Transverse colon (tissue), 4 donors: ENCODE measurements around the gene OR7G2.

Experiments used
- POLR2AphosphoS5 ChIP-seq, 3 donors: sonication (generic); formaldehyde crosslinking; IDR thresholded peaks; one replicate each; pipeline ENCODE4 v1.6.1; 2016; ENCODE audit warnings: antibody characterized with exemption in 3 of 3
- TF ChIP-seq, protein P1 (sequence below), 5 experiments: fragments of 200-600 bp in 3 of 5; fragments of 450-650 bp in 2 of 5; sonication (generic) in 3 of 5; IDR thresholded peaks; 1 replicate in 2 of 5; 2 replicates in 3 of 5; pipeline ENCODE4 v1.5.1; 2016 to 2017; ENCODE audit warnings: antibody characterized with exemption in 5 of 5, inconsistent platforms in 3 of 5, mild to moderate bottlenecking in 2 of 5, moderate library complexity in 1 of 5

DNA sequence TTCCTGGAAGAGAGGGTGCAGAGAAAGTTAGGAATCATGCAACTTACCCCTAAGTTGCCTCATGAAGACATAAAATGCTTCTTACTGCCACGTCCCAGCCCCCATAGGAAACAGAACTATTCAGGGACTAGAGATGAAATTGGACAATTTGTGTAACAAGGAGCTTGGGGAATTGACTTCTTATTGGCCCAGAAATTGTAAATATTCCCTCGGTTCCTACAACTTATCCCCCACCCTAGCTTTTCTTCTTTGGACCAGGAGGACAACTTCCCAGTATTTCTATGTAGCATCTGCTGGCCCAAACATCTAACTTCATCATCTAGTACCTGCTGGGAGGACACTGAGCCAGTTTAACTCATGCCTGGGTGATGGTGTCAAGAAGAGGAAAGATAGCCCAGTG is 20.5 kb downstream of the OR7G2 start, which contains the start of gene OR1M1:
- TF ChIP-seq, protein P1, sequence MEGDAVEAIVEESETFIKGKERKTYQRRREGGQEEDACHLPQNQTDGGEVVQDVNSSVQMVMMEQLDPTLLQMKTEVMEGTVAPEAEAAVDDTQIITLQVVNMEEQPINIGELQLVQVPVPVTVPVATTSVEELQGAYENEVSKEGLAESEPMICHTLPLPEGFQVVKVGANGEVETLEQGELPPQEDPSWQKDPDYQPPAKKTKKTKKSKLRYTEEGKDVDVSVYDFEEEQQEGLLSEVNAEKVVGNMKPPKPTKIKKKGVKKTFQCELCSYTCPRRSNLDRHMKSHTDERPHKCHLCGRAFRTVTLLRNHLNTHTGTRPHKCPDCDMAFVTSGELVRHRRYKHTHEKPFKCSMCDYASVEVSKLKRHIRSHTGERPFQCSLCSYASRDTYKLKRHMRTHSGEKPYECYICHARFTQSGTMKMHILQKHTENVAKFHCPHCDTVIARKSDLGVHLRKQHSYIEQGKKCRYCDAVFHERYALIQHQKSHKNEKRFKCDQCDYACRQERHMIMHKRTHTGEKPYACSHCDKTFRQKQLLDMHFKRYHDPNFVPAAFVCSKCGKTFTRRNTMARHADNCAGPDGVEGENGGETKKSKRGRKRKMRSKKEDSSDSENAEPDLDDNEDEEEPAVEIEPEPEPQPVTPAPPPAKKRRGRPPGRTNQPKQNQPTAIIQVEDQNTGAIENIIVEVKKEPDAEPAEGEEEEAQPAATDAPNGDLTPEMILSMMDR (IDR thresholded peaks at IDR 0.05) = no peak
- no peak for TF ChIP-seq POLR2AphosphoS5 (IDR thresholded peaks at IDR 0.05)
